Endothelial cell of umbilical vein (primary cell): ENCODE results near the gene GUCA1A. TPM values are rescaled to one million over a fixed set of nuclear protein-coding genes. Genes with fewer than 3 reads are reported as not detected.
A peak's percentile ranks its signal among the peaks of the same experiment; 100 is the strongest.

ENCODE experiments used
- BruUV-seq: library from RNA; stranded (reverse); fragments of 400-500 nt; replicated peaks from 2 replicates; lab custom pipeline; 2021; lab: Mats Ljungman, UMichigan
- CTCF ChIA-PET: fragments of 300-600, 350-600 bp; sonication (Branson Sonifier 250); formaldehyde crosslinking; loops from one replicate; lab custom pipeline; 2021; ENCODE audit warnings: antibody characterized with exemption, inconsistent platforms; lab: Charles Lee
- POLR2A ChIA-PET: fragments of 300-600, 350-600 bp; sonication (Branson Sonifier 250); formaldehyde crosslinking; loops from one replicate; lab custom pipeline; 2021; ENCODE audit warnings: antibody characterized with exemption, inconsistent platforms; lab: Charles Lee
- DNase-seq: peaks from one replicate; pipeline ENCODE4 v3.0.0-alpha.2; 2011; ENCODE audit warnings: low read depth, low spot score
- FAIRE-seq: peaks from 2 replicates; lab custom pipeline; 2011; peaks lifted over from hg19 to GRCh38; lab: Jason Lieb, UNC
- H2AFZ ChIP-seq: 2 replicates; pipeline ENCODE4 v1.6.0; 2012; ENCODE audit warnings: low read depth, low read length, control low read depth, inconsistent platforms
- H3K27ac ChIP-seq: 2 replicates; pipeline ENCODE4 v1.5.1; 2011; ENCODE audit warnings: low read depth, mild to moderate bottlenecking, control low read depth, low read length, moderate library complexity; ENCODE audit not compliant: insufficient read depth
- H3K27me3 ChIP-seq, 2 experiments: 2 replicates each; pipeline versions ENCODE4 v1.6.0 to v1.6.1; 2011; ENCODE audit warnings: low read length in 2 of 2, mixed read lengths in 1 of 2; ENCODE audit not compliant: control insufficient read depth in 2 of 2, insufficient read depth in 2 of 2
- H3K36me3 ChIP-seq, 2 experiments: 2 replicates in 1 of 2; 3 replicates in 1 of 2; pipeline ENCODE4 v1.5.1; 2011; ENCODE audit warnings: low read length in 2 of 2, mild to moderate bottlenecking in 1 of 2, moderate library complexity in 1 of 2; ENCODE audit not compliant: control insufficient read depth in 2 of 2, insufficient read depth in 2 of 2; ENCODE audit errors: extremely low read depth in 1 of 2
- H3K4me1 ChIP-seq: 3 replicates; pipeline ENCODE4 v1.5.1; 2011; ENCODE audit warnings: mild to moderate bottlenecking, low read length; ENCODE audit not compliant: control insufficient read depth, insufficient read depth; ENCODE audit errors: extremely low read depth
- H3K4me2 ChIP-seq: 2 replicates; pipeline ENCODE4 v1.6.1; 2011; ENCODE audit warnings: low read length, control low read depth, mixed read lengths; ENCODE audit not compliant: insufficient read depth
- H3K4me3 ChIP-seq, 3 experiments: fragments of 200-600 bp in 1 of 3; sonication (generic), shearing (Covaris generic) in 1 of 3; replicated peaks in 1 of 3; 2 replicates each; pipeline ENCODE4 v1.5.1; 2011 to 2016; ENCODE audit warnings: control low read depth in 3 of 3, low read length in 3 of 3, mild to moderate bottlenecking in 2 of 3, inconsistent platforms in 1 of 3, low read depth in 1 of 3, moderate library complexity in 1 of 3; ENCODE audit not compliant: insufficient read depth in 1 of 3
- H3K79me2 ChIP-seq: 2 replicates; pipeline ENCODE4 v1.6.0; 2012; ENCODE audit warnings: low read length, inconsistent platforms; ENCODE audit not compliant: control insufficient read depth, insufficient read depth
- H3K9ac ChIP-seq: replicated peaks from 2 replicates; pipeline ENCODE3; 2011; ENCODE audit warnings: low read length, control low read depth; ENCODE audit not compliant: insufficient read depth; ENCODE audit errors: extremely low read depth
- H3K9me1 ChIP-seq: replicated peaks from 3 replicates; pipeline ENCODE4 v1.6.0; 2011; ENCODE audit warnings: mild to moderate bottlenecking, low read length; ENCODE audit not compliant: control insufficient read depth, insufficient read depth; ENCODE audit errors: extremely low read depth
- H3K9me3 ChIP-seq: replicated peaks from 2 replicates; pipeline ENCODE4 v1.5.1; 2012; ENCODE audit warnings: low read length, inconsistent platforms; ENCODE audit not compliant: control insufficient read depth, insufficient read depth
- H4K20me1 ChIP-seq: replicated peaks from 2 replicates; pipeline ENCODE3; 2011; ENCODE audit warnings: mild to moderate bottlenecking, low read length; ENCODE audit not compliant: control insufficient read depth, insufficient read depth; ENCODE audit errors: extremely low read depth
- JUN ChIP-seq: IDR thresholded peaks from 2 replicates; pipeline ENCODE4 v1.6.1; 2011; ENCODE audit warnings: borderline replicate concordance, low read depth; ENCODE audit not compliant: insufficient read length, insufficient read depth
- MYC ChIP-seq: IDR thresholded peaks from one replicate; pipeline ENCODE4 v1.6.1; 2011; ENCODE audit warnings: mild to moderate bottlenecking, low read depth, low read length
- POLR2AphosphoS5 ChIP-seq: IDR thresholded peaks from 2 replicates; pipeline ENCODE4 v1.6.1; 2012; ENCODE audit warnings: low read depth, mild to moderate bottlenecking, control low read depth, low read length, moderate library complexity; ENCODE audit not compliant: insufficient read depth
- dilution Hi-C: fragments of 300-500 bp; cut with MboI; formaldehyde crosslinking; loops from one replicate; pipeline ENCODE4 v1.15.0; 2019; ENCODE audit warnings: low sequenced_read_pairs; ENCODE audit not compliant: extremely low pct_ligation_motif_present
- intact Hi-C: fragments of 100-400 bp; cut with micrococcal nuclease; formaldehyde crosslinking; loops from one replicate; pipeline ENCODE4 v1.10.0; 2022
- polyA plus RNA-seq, 4 experiments: library from polyadenylated mRNA; depleted of rRNA in 3 of 4; stranded (reverse) in 3 of 4; unstranded in 1 of 4; fragments of >200 nt; gene quantifications; 2 replicates each; pipeline versions ENCODE4 v1.2.1 to v1.2.3, GENCODE V29; 2011 to 2012; ENCODE audit warnings: missing spikeins in 1 of 4
- total RNA-seq: library from RNA; stranded (reverse); gene quantifications from 2 replicates; pipeline ENCODE4 v1.2.3, GENCODE V29; 2021

The GUCA1A gene
- total and polyA plus RNA-seq, 2 donors (not counting 3 experiments of a cell fraction or from before 2014, with no cell fraction given), result 0.04 to 0.22 TPM

- Histone ChIP-seq H2AFZ (peak overlapping the region; percentile 83), H3K9me3 (no peaks in the 10 kb centered on the region), H3K79me2 (no peaks in the 10 kb centered on the region), H3K27me3 (peaks cover 2 to 6% of the 10 kb centered on the region in 2 experiments), H3K4me1 (no peaks in the 10 kb centered on the region), H3K4me2 (peak overlapping the region; percentile 11), H4K20me1 (no peaks in the 10 kb centered on the region), H3K4me3 (no peak overlapping the region), H3K9ac (no peak overlapping the region), H3K9me1 (no peaks in the 10 kb centered on the region), H3K36me3 (no peaks in the 10 kb centered on the region), H3K27ac (no peak overlapping the region)
- CTCF ChIA-PET, result interaction anchor here (0.9 to 2.9 kb wide), 5 partner anchors 9 to 370 kb away, joined by 3 to 10 read pairs (median 6); no protein-coding TSS in a partner anchor
- POLR2A ChIA-PET, result no interaction called here
- DNase-seq (no peak), FAIRE-seq (no peak)
- intact Hi-C loops, result no loop called here
- BruUV-seq, result no TSS peak
- dilution Hi-C loops, result no loop called here
- TF ChIP-seq POLR2AphosphoS5 (no peak), MYC (no peak)
These were observed 4.6 kb downstream of the GUCA1A start for GRCh38 chr6:42177514-42178364.

- ChIA-PET POLR2A (interaction anchor here (0.5 kb wide), 1 partner anchor 1190 kb away, joined by 3 read pairs; the partner anchor contains the start of gene ZNF318), CTCF (interaction anchor here (1.9 to 2.9 kb wide), 2 partner anchors 36 to 368 kb away, joined by 6 to 10 read pairs; no protein-coding TSS in a partner anchor)
- H3K9me1 ChIP-seq, result no peaks in the 10 kb centered on the region
- peaks cover 2 to 6% of the 10 kb centered on the region in 2 experiments for H3K27me3 ChIP-seq
- H3K27ac ChIP-seq, result no peak overlapping the region
- no peak overlapping the region for H3K4me3 ChIP-seq
- H4K20me1 ChIP-seq, result no peaks in the 10 kb centered on the region
- no peak for TF ChIP-seq JUN
- no peaks in the 10 kb centered on the region for H3K9me3 ChIP-seq
- H3K4me1 ChIP-seq, result no peaks in the 10 kb centered on the region
- H2AFZ ChIP-seq, result no peak overlapping the region
- no TSS peak for BruUV-seq
- dilution Hi-C loops (no loop called here), intact Hi-C loops (no loop called here)
- no peaks in the 10 kb centered on the region for H3K79me2 ChIP-seq
- no peaks in the 10 kb centered on the region for H3K36me3 ChIP-seq
- no peak overlapping the region for H3K9ac ChIP-seq
- FAIRE-seq (no peak), DNase-seq (no peak)
- no peak overlapping the region for H3K4me2 ChIP-seq
These were observed 6.2 kb downstream of the GUCA1A start for GRCh38 chr6:42179261-42179944.
